GM12874 (cell line): ENCODE measurements around the gene CYBB.

Experiments
- TF ChIP-seq, protein P1 (sequence below): IDR thresholded peaks from 2 replicates; pipeline ENCODE4 v1.5.1; 2011; ENCODE audit warnings: low read depth, mild to moderate bottlenecking, control low read depth, low read length, moderate library complexity; ENCODE audit not compliant: insufficient read depth

Gene CYBB

GRCh38 chrX:37847733-37848197 lies 67.9 kb downstream of the CYBB start:
- TF ChIP-seq, protein P1, sequence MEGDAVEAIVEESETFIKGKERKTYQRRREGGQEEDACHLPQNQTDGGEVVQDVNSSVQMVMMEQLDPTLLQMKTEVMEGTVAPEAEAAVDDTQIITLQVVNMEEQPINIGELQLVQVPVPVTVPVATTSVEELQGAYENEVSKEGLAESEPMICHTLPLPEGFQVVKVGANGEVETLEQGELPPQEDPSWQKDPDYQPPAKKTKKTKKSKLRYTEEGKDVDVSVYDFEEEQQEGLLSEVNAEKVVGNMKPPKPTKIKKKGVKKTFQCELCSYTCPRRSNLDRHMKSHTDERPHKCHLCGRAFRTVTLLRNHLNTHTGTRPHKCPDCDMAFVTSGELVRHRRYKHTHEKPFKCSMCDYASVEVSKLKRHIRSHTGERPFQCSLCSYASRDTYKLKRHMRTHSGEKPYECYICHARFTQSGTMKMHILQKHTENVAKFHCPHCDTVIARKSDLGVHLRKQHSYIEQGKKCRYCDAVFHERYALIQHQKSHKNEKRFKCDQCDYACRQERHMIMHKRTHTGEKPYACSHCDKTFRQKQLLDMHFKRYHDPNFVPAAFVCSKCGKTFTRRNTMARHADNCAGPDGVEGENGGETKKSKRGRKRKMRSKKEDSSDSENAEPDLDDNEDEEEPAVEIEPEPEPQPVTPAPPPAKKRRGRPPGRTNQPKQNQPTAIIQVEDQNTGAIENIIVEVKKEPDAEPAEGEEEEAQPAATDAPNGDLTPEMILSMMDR = no peak

GRCh38 chrX:37854148-37854547 lies 74.3 kb downstream of the CYBB start:
- TF ChIP-seq, protein P1 = no peak

- TF ChIP-seq, protein P1 = no peak
Observed at GRCh38 chrX:37854748-37855147, 74.9 kb downstream of the CYBB start.

DNA sequence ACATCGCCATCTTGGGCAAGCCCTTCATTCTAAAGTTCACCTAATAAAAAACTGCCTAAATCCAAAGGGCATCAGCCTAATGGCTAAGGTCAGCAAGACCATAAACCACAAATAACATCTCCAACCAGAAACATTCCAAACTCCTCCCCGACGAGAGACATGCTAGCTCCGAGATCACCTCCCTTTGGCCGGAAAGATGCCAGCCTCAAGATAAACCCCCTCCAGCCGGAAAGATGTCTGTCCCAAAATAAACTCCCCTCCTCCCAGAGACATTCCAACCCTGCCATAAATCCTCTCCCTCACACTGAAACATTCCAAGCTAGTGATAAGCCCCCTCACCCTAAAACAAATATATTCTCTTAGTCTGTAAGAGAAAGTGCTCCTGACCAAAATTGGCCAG lies 80.9 kb downstream of the CYBB start:
- TF ChIP-seq, protein P1 = no peak

DNA sequence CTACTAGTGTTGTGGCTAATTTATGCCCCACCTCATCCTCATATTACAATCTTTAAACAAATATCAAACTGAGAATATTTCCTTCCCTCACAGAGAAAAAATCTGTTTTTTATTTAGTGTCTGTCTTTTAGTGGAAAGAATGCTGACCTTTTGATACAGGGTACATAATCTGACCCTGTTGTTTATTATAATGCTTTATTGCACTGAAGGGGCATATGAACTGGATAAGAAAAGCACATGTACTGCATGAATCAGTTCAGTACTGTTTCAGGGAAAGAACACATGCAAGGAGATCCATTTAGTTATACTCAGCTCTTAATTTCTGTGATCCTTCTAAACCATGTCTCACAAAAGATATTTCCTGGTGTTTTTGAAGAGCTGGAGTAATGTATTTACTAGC lies 83.0 kb downstream of the CYBB start:
- TF ChIP-seq, protein P1 = no peak
